ENCODE results near the gene C20orf141. TPM values are rescaled to one million over a fixed set of nuclear protein-coding genes. Genes with fewer than 3 reads are reported as not detected.

C20orf141 gene
- total RNA-seq, 1 experiment from 2014 or later = not detected

DNA sequence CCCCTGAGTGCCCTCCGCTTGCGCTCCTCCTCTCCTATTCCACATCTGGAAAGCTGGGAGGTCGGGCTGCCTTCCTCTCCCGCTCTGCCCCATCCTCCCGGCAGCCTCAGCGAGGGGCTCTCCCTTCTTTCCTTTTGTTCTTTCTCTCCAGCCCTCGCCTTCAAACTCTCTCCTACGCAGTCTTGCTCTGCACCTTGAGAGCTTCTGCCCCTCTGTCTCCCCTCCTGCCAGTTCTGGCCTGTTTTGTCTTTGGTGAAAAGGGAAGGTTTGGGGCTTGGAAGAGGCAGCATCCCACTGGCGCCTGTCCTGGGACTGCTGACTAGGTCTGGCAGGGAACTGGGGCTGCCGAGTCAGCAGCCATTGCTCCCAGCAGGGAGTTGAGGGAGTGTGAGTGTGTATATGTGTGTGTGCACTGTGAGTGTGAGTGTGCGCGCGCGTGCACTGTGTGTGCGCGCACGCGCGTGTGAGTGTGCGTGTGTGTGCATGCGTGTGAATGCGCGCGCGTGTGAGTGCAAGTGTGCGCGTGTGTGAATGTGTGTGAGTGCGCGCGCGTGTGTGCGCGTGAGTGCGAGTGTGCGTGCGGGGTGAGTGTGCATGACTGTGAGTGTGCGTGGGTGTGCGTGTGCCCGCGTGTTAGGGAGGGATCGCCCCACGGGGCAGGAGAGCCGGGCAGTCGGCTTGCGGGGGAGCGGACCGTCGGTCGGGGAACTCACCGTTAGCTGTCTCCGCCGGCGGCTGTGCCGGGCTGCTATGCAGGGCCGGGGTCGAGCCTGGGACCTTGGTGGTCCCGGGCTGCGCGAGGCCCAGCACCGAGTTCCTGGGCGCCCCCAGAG lies 14.9 kb upstream of the C20orf141 start:
- Histone ChIP-seq H2BK15ac (ENCODE audit: low read depth, low read length) (no peak overlapping the region), H4K8ac (replicated peaks; ENCODE audit: insufficient read length, low read depth, low read length) (no peak overlapping the region), H3K56ac (ENCODE audit: insufficient read length, low read depth, low read length) (no peak overlapping the region), H2BK12ac (ENCODE audit: insufficient read length, low read depth, low read length) (no peak overlapping the region), H3T11ph (ENCODE audit: low read length) (no peak overlapping the region), H3K27me3 (ENCODE audit: insufficient read depth, low read length) (peaks cover 26% of the 10 kb centered on the region), H2AK5ac (ENCODE audit: insufficient read length, low read length) (no peak overlapping the region), H3K79me1 (ENCODE audit: insufficient read depth, low read depth, low read length, poor library complexity, severe bottlenecking) (no peaks in the 10 kb centered on the region), H4K20me1 (ENCODE audit: control insufficient read depth, insufficient read depth, insufficient read length) (no peaks in the 10 kb centered on the region), H3K79me2 (ENCODE audit: insufficient read depth, low read length) (no peaks in the 10 kb centered on the region), H2AFZ (ENCODE audit: low read length) (no peak overlapping the region), H3K27ac (ENCODE audit: insufficient read length, low read depth, low read length) (no peak overlapping the region), H3K14ac (ENCODE audit: insufficient read depth, low read length) (no peak overlapping the region), H3K9me3 (ENCODE audit: control insufficient read depth, low read depth, low read length) (no peaks in the 10 kb centered on the region), H4K91ac (ENCODE audit: insufficient read length, low read depth, low read length) (no peak overlapping the region), H3K18ac (ENCODE audit: insufficient read length, low read depth, low read length) (no peak overlapping the region), H3K4me1 (ENCODE audit: insufficient read depth, low read length) (no peaks in the 10 kb centered on the region; the same call in 1 of the 2 replicates), H2BK120ac (ENCODE audit: low read depth, low read length, poor library complexity, severe bottlenecking) (no peak overlapping the region), H3K4me2 (ENCODE audit: insufficient read depth, insufficient read length, low read length) (peak overlapping the region; percentile 70), H3K23me2 (ENCODE audit: insufficient read length, low read depth, low read length, poor library complexity, severe bottlenecking) (peaks cover 7% of the 10 kb centered on the region), H4K5ac (ENCODE audit: insufficient read length, low read depth, low read length) (no peak overlapping the region), H2BK5ac (ENCODE audit: insufficient read length, low read length) (no peak overlapping the region), H3K4ac (ENCODE audit: low read depth, low read length) (no peak overlapping the region), H2BK20ac (ENCODE audit: low read depth, low read length, poor library complexity, severe bottlenecking) (no peak overlapping the region), H3K9ac (ENCODE audit: extremely low read depth, insufficient read length, low read length) (peak overlapping the region; percentile 9), H3K23ac (ENCODE audit: insufficient read length, low read depth, low read length) (no peak overlapping the region)
- no CpG with 5 or more reads among the region's 61 CpGs for WGBS (ENCODE audit: extremely low coverage, insufficient read length, low lambda C conversion rate)
- no peaks in the 10 kb centered on the region; a peak in 1 of 5 replicates for H3K9me3 Mint-ChIP-seq
- peak overlapping the region; percentile 73 to 96 (median 82); a peak in 6 of 7 replicates for H3K27ac Mint-ChIP-seq
- peaks cover 29 to 34% of the 10 kb centered on the region in 2 experiments for H3K4me1 Mint-ChIP-seq
- peaks cover 37% of the 10 kb centered on the region for H3K27me3 Mint-ChIP-seq (ENCODE audit: low read depth)
- peak; percentile 49 for DNase-seq
- H3K4me3 Mint-ChIP-seq = peak overlapping the region; percentile 98 to 99
- TF ChIP-seq, protein P1, sequence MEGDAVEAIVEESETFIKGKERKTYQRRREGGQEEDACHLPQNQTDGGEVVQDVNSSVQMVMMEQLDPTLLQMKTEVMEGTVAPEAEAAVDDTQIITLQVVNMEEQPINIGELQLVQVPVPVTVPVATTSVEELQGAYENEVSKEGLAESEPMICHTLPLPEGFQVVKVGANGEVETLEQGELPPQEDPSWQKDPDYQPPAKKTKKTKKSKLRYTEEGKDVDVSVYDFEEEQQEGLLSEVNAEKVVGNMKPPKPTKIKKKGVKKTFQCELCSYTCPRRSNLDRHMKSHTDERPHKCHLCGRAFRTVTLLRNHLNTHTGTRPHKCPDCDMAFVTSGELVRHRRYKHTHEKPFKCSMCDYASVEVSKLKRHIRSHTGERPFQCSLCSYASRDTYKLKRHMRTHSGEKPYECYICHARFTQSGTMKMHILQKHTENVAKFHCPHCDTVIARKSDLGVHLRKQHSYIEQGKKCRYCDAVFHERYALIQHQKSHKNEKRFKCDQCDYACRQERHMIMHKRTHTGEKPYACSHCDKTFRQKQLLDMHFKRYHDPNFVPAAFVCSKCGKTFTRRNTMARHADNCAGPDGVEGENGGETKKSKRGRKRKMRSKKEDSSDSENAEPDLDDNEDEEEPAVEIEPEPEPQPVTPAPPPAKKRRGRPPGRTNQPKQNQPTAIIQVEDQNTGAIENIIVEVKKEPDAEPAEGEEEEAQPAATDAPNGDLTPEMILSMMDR (conservative IDR thresholded peaks at IDR 0.05) = no peak
- peaks cover 20 to 52% (median 32%) of the 10 kb centered on the region in 3 experiments for H3K36me3 Mint-ChIP-seq (ENCODE audit: insufficient read depth in 1 of 3, low read depth in 3 of 3)
